A549 (cell line): ENCODE measurements around the gene TXNL4A. TPM values are rescaled to one million over a fixed set of nuclear protein-coding genes. Genes with fewer than 3 reads are reported as not detected.

Experiments
- ATAC-seq, 2 experiments: fragments of 200-7000 bp in 1 of 2; fragments of >200 bp in 1 of 2; cut with Nextera tagmentation in 1 of 2; cut with Tn5 transposase in 1 of 2; 3 replicates each; pipeline versions ENCODE4 v1.8.0 to v1.9.1; 2018 to 2020; ENCODE audit warnings: mild to moderate bottlenecking in 1 of 2, moderate library complexity in 1 of 2
- CTCF ChIA-PET: fragments of 300-600 bp; sonication (Branson Sonifier 250); formaldehyde crosslinking; extraction: SDS; loops from one replicate; lab custom pipeline; 2021; ENCODE audit warnings: antibody characterized with exemption, inconsistent platforms; lab: Yijun Ruan, JAX
- POLR2A ChIA-PET: fragments of 350-600 bp; formaldehyde crosslinking; extraction: SDS; loops from one replicate; lab custom pipeline; 2021; ENCODE audit warnings: antibody characterized with exemption, inconsistent platforms; lab: Yijun Ruan, JAX
- DNase-seq, 2 experiments: peaks; one replicate each; pipeline versions ENCODE4 v3.0.0 to v3.0.0-alpha.2; 2011 to 2016; ENCODE audit warnings: low read depth in 1 of 2, low spot score in 1 of 2
- FAIRE-seq: peaks from 2 replicates; lab custom pipeline; 2011; peaks lifted over from hg19 to GRCh38; lab: Jason Lieb, UNC
- H3K27ac ChIP-seq, 2 experiments: fragments of >200 bp; sonication (Bioruptor Twin); formaldehyde crosslinking; 3 replicates each; pipeline ENCODE4 v1.5.1; 2016 to 2017
- H3K4me1 ChIP-seq: fragments of >200 bp; sonication (Bioruptor Twin); formaldehyde crosslinking; 3 replicates; pipeline ENCODE4 v1.6.1; 2016
- H3K4me2 ChIP-seq: fragments of >200 bp; sonication (Bioruptor Twin); formaldehyde crosslinking; 3 replicates; pipeline ENCODE4 v1.6.1; 2016
- H3K4me3 ChIP-seq: fragments of >200 bp; sonication (Bioruptor Twin); formaldehyde crosslinking; 3 replicates; pipeline ENCODE4 v1.5.1; 2016
- H3K9me3 ChIP-seq: fragments of >200 bp; sonication (Bioruptor Twin); formaldehyde crosslinking; 3 replicates; pipeline ENCODE4 v1.6.1; 2016
- BHLHE40 ChIP-seq: IDR thresholded peaks from 2 replicates; pipeline ENCODE4 v1.6.1; 2012; ENCODE audit warnings: low read depth, low read length, inconsistent platforms
- CHD2 ChIP-seq: fragments of 150-350 bp; IDR thresholded peaks from 2 replicates; pipeline ENCODE4 v1.6.1; 2014; ENCODE audit warnings: low read length; ENCODE audit not compliant: partially characterized antibody
- EHF ChIP-seq: fragments of 250-450 bp; sonication (Bioruptor Pico); IDR thresholded peaks from 2 replicates; pipeline ENCODE4 v1.5.0; 2020; ENCODE audit warnings: mild to moderate bottlenecking
- EHMT2 ChIP-seq: fragments of 200-600 bp; sonication (generic); IDR thresholded peaks from 2 replicates; pipeline ENCODE4 v1.6.1; 2016; ENCODE audit warnings: antibody characterized with exemption, low read depth, mild to moderate bottlenecking, moderate library complexity
- EP300 ChIP-seq, 2 experiments: fragments of >200 bp; sonication (Bioruptor Twin); formaldehyde crosslinking; IDR thresholded peaks; 2 replicates in 1 of 2; 3 replicates in 1 of 2; pipeline ENCODE4 v1.6.1; 2016 to 2017
- FOXS1 ChIP-seq: fragments of 250-450 bp; sonication (Bioruptor Pico); IDR thresholded peaks from 2 replicates; pipeline ENCODE4 v1.5.0; 2020; ENCODE audit warnings: mild to moderate bottlenecking, moderate library complexity
- HEYL ChIP-seq: fragments of 250-450 bp; sonication (Bioruptor Pico); IDR thresholded peaks from 2 replicates; pipeline ENCODE4 v1.8.0; 2021; ENCODE audit warnings: mild to moderate bottlenecking, moderate library complexity
- HOXB5 ChIP-seq: fragments of 250-450 bp; sonication (Bioruptor Pico); IDR thresholded peaks from 2 replicates; pipeline ENCODE4 v1.5.0; 2020; ENCODE audit warnings: mild to moderate bottlenecking, moderate library complexity
- KDM1A ChIP-seq: fragments of 200-600 bp; sonication (generic); IDR thresholded peaks from 2 replicates; pipeline ENCODE4 v1.6.1; 2016; ENCODE audit warnings: low read depth, mild to moderate bottlenecking
- MAZ ChIP-seq: fragments of 150-350 bp; IDR thresholded peaks from 2 replicates; pipeline ENCODE4 v1.6.1; 2014; ENCODE audit warnings: antibody characterized with exemption, low read depth, low read length, borderline replicate concordance
- MYC ChIP-seq: IDR thresholded peaks from 2 replicates; pipeline ENCODE4 v1.6.1; 2012; ENCODE audit warnings: mild to moderate bottlenecking, inconsistent platforms, low read length, improper control_type of control experiment, borderline replicate concordance
- RAD21 ChIP-seq, 2 experiments: fragments of >200 bp in 1 of 2; sonication (Bioruptor Twin) in 1 of 2; formaldehyde crosslinking in 1 of 2; IDR thresholded peaks in 1 of 2; conservative IDR thresholded peaks in 1 of 2; 2 replicates in 1 of 2; 3 replicates in 1 of 2; pipeline ENCODE4 v1.6.1; 2012 to 2018; ENCODE audit warnings: inconsistent platforms in 1 of 2
- SREBF2 ChIP-seq: fragments of 450-650 bp; IDR thresholded peaks from 2 replicates; pipeline ENCODE4 v1.6.1; 2014; ENCODE audit warnings: mild to moderate bottlenecking, moderate library complexity
- ZC3H11A ChIP-seq: fragments of 450-650 bp; IDR thresholded peaks from 2 replicates; pipeline ENCODE4 v1.6.1; 2014; ENCODE audit warnings: antibody characterized with exemption, mild to moderate bottlenecking
- WGBS: methylation state at CpG from one replicate; pipeline ENCODE4 v1.1.6; 2017; ENCODE audit errors: missing lambda C conversion rate; 5-methylcytosine and 5-hydroxymethylcytosine counted together
- polyA plus RNA-seq, 4 experiments: library from polyadenylated mRNA; depleted of rRNA in 3 of 4; stranded (reverse); fragments of >200 nt; fragmentation: RNase III in 1 of 4; extraction: RNeasy Plus Mini Kit Qiagen cat#74134 plus additional on column Dnase treatment in 1 of 4; gene quantifications; 2 replicates in 3 of 4; 3 replicates in 1 of 4; pipeline ENCODE4 v1.2.3, GENCODE V29; 2011 to 2017
- TF ChIP-seq, protein P1 (sequence below): fragments of >200 bp; sonication (Bioruptor Twin); formaldehyde crosslinking; IDR thresholded peaks from 2 replicates; pipeline ENCODE4 v1.6.1; 2016
- TF ChIP-seq, protein P2 (sequence below): fragments of 200-600 bp; sonication (generic); IDR thresholded peaks from 2 replicates; pipeline ENCODE4 v1.6.1; 2016; ENCODE audit warnings: antibody characterized with exemption, mild to moderate bottlenecking, moderate library complexity
- TF ChIP-seq, protein P3 (sequence below): fragments of 250-450 bp; sonication (Bioruptor Pico); IDR thresholded peaks from 2 replicates; pipeline ENCODE4 v1.5.0; 2020; ENCODE audit warnings: low read depth, mild to moderate bottlenecking, moderate library complexity
- TF ChIP-seq, protein P4 (sequence below): fragments of 150-350 bp; IDR thresholded peaks from 2 replicates; pipeline ENCODE4 v1.6.1; 2014; ENCODE audit warnings: low read depth, mild to moderate bottlenecking, low read length
- TF ChIP-seq, protein P5 (sequence below): fragments of >200 bp; sonication (Bioruptor Twin); formaldehyde crosslinking; IDR thresholded peaks from 3 replicates; pipeline ENCODE4 v1.6.1; 2016

TXNL4A gene
- polyA plus RNA-seq, 2 of the 4 experiments (the other 2 are of a cell fraction): 99.6 to 139 TPM

DNA sequence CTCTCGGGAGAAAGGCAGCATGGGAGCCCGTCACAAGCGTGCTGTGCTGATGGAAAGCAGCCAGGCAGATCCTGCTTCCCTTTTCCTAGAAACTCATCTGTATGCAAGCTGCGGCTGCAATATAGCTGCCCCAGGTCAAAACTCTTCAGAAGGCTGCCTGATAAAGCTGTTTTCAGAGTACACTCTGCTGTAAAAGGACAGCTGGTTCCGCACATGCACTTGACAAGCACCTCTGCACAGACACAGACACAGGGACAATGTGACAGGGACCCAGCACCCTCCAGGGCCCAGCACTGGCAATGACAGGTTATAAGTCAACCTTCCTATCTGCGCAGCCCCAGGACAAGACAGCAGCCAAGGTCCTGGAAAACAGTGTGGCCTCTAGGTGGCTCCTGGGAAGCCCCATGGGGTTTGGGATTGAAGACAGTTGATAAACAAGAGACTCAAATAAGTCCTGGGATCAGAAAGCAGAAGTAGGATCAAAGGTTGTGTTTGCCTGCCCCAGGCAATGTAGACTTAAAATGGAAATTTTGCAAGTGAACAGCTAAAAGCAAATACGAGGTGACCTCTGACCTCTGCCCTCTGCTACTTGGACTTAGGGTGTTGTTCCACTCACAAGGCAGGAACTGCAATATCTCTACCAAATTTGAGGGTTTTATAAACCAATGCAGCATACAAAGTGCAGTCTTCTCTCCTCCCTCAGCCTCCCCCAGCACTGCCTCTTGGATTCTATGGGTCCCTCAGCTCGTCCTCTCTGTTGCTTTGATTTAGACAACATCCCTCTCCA, 53.9 kb downstream of the TXNL4A start:
- ChIA-PET POLR2A (no interaction called here), CTCF (no interaction called here)
- WGBS: 74% methylated on average over 7 of the region's 8 CpGs
- DNase-seq (no peak), ATAC-seq (no peak), FAIRE-seq (no peak)
- Histone ChIP-seq H3K4me2 (no peak overlapping the region), H3K9me3 (peaks cover 29% of the 10 kb centered on the region), H3K4me1 (no peaks in the 10 kb centered on the region), H3K27ac (no peak overlapping the region), H3K4me3 (no peak overlapping the region)
- TF ChIP-seq, protein P1, sequence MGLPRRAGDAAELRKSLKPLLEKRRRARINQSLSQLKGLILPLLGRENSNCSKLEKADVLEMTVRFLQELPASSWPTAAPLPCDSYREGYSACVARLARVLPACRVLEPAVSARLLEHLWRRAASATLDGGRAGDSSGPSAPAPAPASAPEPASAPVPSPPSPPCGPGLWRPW: no peak
- no peak for TF ChIP-seq KDM1A
- no peak for TF ChIP-seq EHMT2
- TF ChIP-seq, protein P2, sequence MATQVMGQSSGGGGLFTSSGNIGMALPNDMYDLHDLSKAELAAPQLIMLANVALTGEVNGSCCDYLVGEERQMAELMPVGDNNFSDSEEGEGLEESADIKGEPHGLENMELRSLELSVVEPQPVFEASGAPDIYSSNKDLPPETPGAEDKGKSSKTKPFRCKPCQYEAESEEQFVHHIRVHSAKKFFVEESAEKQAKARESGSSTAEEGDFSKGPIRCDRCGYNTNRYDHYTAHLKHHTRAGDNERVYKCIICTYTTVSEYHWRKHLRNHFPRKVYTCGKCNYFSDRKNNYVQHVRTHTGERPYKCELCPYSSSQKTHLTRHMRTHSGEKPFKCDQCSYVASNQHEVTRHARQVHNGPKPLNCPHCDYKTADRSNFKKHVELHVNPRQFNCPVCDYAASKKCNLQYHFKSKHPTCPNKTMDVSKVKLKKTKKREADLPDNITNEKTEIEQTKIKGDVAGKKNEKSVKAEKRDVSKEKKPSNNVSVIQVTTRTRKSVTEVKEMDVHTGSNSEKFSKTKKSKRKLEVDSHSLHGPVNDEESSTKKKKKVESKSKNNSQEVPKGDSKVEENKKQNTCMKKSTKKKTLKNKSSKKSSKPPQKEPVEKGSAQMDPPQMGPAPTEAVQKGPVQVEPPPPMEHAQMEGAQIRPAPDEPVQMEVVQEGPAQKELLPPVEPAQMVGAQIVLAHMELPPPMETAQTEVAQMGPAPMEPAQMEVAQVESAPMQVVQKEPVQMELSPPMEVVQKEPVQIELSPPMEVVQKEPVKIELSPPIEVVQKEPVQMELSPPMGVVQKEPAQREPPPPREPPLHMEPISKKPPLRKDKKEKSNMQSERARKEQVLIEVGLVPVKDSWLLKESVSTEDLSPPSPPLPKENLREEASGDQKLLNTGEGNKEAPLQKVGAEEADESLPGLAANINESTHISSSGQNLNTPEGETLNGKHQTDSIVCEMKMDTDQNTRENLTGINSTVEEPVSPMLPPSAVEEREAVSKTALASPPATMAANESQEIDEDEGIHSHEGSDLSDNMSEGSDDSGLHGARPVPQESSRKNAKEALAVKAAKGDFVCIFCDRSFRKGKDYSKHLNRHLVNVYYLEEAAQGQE: no peak
- TF ChIP-seq, protein P3, sequence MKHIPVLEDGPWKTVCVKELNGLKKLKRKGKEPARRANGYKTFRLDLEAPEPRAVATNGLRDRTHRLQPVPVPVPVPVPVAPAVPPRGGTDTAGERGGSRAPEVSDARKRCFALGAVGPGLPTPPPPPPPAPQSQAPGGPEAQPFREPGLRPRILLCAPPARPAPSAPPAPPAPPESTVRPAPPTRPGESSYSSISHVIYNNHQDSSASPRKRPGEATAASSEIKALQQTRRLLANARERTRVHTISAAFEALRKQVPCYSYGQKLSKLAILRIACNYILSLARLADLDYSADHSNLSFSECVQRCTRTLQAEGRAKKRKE (CRISPR knock-in tag): no peak

DNA sequence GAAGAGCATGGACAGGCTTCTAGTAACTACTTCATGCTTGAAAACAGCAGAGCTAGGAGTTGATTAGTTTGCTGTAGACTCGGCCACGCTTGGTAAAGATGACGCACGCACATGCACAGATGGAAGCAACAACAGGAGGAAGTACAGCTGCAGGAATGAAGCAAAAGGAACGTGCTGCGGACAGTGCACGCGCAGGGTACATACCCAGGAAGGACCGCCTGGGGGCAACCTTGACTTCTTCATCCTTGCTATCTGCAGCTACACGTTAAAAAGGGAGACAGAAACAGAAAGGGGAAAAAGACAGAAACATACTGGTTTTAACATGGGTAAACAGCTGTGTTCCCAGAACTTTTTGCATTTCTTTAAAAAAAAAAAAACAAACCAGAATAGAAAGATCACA, 54.6 kb downstream of the TXNL4A start:
- H3K9me3 ChIP-seq: peaks cover 36% of the 10 kb centered on the region
- no peak overlapping the region for H3K4me3 ChIP-seq
- POLR2A ChIA-PET: no interaction called here
- no peaks in the 10 kb centered on the region for H3K4me1 ChIP-seq
- no peak overlapping the region for H3K27ac ChIP-seq
- TF ChIP-seq SREBF2 (no peak), ZC3H11A (no peak), EP300 (IDR thresholded peaks at IDR 0.05) (no peak), RAD21 (conservative IDR thresholded peaks at IDR 0.05 in 1 of 2, IDR thresholded peaks at IDR 0.05 in 1 of 2) (no peak), FOXS1 (CRISPR knock-in tag) (no peak), EHF (CRISPR knock-in tag) (no peak), CHD2 (no peak)
- TF ChIP-seq, protein P4, sequence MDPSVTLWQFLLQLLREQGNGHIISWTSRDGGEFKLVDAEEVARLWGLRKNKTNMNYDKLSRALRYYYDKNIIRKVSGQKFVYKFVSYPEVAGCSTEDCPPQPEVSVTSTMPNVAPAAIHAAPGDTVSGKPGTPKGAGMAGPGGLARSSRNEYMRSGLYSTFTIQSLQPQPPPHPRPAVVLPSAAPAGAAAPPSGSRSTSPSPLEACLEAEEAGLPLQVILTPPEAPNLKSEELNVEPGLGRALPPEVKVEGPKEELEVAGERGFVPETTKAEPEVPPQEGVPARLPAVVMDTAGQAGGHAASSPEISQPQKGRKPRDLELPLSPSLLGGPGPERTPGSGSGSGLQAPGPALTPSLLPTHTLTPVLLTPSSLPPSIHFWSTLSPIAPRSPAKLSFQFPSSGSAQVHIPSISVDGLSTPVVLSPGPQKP: no peak
- TF ChIP-seq, protein P5, sequence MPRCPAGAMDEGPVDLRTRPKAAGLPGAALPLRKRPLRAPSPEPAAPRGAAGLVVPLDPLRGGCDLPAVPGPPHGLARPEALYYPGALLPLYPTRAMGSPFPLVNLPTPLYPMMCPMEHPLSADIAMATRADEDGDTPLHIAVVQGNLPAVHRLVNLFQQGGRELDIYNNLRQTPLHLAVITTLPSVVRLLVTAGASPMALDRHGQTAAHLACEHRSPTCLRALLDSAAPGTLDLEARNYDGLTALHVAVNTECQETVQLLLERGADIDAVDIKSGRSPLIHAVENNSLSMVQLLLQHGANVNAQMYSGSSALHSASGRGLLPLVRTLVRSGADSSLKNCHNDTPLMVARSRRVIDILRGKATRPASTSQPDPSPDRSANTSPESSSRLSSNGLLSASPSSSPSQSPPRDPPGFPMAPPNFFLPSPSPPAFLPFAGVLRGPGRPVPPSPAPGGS: no peak
- 94% methylated on average over 6 of the region's 10 CpGs for WGBS
- no peak for DNase-seq
- CTCF ChIA-PET: no interaction called here
- H3K4me2 ChIP-seq: no peak overlapping the region
- FAIRE-seq: no peak
- no peak for ATAC-seq

DNA sequence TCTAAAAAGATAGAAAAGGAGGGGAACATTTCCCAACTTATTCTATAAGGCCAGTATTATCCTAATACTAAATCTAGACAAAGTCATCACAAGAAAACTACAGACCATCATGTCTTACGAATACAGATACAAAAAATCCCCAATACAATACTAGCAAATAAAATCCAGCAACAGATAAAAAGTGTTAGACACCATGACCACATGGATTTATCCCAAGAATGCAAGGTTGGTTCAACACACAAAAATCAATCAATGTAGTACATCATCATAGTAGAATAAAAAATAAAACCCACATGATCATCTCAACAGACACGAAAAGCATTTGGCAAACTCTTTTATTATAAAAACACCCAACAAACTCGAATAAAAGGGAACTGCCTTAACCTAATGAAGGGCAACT, 55.5 kb downstream of the TXNL4A start:
- ChIA-PET CTCF (no interaction called here), POLR2A (no interaction called here)
- H3K4me3 ChIP-seq: no peak overlapping the region
- no peak overlapping the region for H3K4me2 ChIP-seq
- H3K9me3 ChIP-seq: peaks cover 41% of the 10 kb centered on the region
- ATAC-seq: no peak
- DNase-seq: no peak
- FAIRE-seq: no peak
- TF ChIP-seq, protein P4: no peak
- no peak for TF ChIP-seq BHLHE40
- no peak for TF ChIP-seq MYC
- no peak for TF ChIP-seq MAZ
- TF ChIP-seq FOXS1 (CRISPR knock-in tag): no peak
- TF ChIP-seq HOXB5: no peak
- no peak for TF ChIP-seq HEYL (CRISPR knock-in tag)
- 60% methylated on average over 3 of the region's 3 CpGs for WGBS
- H3K27ac ChIP-seq: no peak overlapping the region
- no peaks in the 10 kb centered on the region for H3K4me1 ChIP-seq
